Head of caudate nucleus (tissue), 42 donors: ENCODE data around the gene SAMD9.
A peak's percentile ranks its signal among the peaks of the same experiment; 100 is the strongest.
"Not testable (repeated sequence)": the region's sequence is repeated elsewhere in the genome, so short reads cannot be mapped to it uniquely, and the experiment has no call there.

Source experiments
- DNase-seq, 42 donors: peaks; one replicate each; pipeline versions ENCODE4 v3.0.0 to v3.0.0-alpha.2; 2020 to 2021; ENCODE audit warnings: mixed read lengths in 7 of 42
- intact Hi-C: fragments of 100-400 bp; cut with DNase I; formaldehyde crosslinking; loops from one replicate; pipeline ENCODE4 v1.15.0; 2022

The SAMD9 gene

DNA sequence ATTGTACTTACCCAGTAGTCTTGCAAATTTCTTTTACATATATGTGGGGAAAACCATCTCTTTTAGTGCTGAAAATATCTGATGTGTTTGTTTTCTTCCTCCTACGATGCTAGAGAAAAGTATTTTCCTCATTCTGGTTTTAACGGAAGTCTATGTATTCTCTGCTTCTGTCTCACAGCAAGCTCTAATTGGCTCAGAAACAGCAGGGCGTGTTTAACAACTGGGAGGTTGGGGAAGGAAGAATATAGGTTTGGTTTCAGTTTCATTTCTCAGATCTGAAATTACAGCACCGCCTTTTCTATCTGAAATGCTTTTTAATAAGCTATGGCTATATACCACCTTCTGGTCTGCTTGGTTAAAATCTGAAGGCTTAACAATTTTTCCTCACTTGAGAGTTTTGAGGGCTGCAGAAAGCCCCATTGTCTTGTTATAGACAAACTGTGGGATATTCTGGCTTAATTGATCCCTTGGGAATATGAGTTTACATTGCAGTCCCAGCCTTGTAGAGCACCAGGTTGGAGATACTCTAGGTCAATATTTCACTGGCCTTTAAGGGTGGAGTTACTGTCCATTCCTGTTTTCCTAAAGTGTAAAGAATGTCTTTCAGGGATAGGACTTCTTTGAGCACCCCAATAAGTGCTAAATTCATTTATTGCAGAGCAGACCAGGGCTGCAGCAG is at the start of gene SAMD9:
Gene SAMD9 (minus strand): TSS at position 128 of the 679 bp plus-strand sequence. CDS start 11,882 bp downstream, outside the sequence.
- DNase-seq = peak in 12 of 42 donors; percentile 1 to 44 (median 14)

GRCh38 chr7:93165447-93165846 is 47.7 kb upstream of the SAMD9 start:
- intact Hi-C loops = no loop called here
- DNase-seq = no peak

More for the DNA sequence above, at the start of gene SAMD9:
- intact Hi-C loops = no loop called here

GRCh38 chr7:93164766-93165165 is 47.0 kb upstream of the SAMD9 start:
- DNase-seq = no peak
- intact Hi-C loops = no loop called here

GRCh38 chr7:93161181-93161762 is 43.5 kb upstream of the SAMD9 start:
- DNase-seq = no peak
- intact Hi-C loops = no loop called here

- no peak for DNase-seq
- intact Hi-C loops = no loop called here
Observed at GRCh38 chr7:93160410-93160809, 42.6 kb upstream of the SAMD9 start.

- no peak for DNase-seq
- intact Hi-C loops = no loop called here
Observed at GRCh38 chr7:93159490-93159889, 41.7 kb upstream of the SAMD9 start.

DNA sequence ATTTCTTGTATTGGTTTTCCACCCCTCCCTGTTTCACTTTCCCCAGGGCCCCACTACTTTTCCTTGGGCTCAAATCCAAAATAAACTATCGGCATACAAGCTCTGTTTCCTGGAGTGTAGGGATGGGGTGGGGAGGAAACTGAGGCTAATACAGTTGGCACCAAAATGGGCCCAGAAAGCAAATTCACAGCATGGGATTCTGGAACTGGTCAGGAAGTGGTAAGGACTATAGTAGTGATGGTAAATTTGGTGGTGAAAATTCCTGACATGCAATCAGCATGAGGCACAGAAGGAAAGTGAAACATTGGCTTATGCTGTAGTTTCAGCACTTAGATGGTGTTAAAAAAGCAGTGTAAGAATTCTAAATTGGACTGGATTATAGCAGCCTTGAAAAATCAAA is 39.1 kb upstream of the SAMD9 start:
- intact Hi-C loops = no loop called here
- DNase-seq = no peak

GRCh38 chr7:93150200-93150835 is 32.5 kb upstream of the SAMD9 start:
- no peak for DNase-seq
- intact Hi-C loops = no loop called here

DNA sequence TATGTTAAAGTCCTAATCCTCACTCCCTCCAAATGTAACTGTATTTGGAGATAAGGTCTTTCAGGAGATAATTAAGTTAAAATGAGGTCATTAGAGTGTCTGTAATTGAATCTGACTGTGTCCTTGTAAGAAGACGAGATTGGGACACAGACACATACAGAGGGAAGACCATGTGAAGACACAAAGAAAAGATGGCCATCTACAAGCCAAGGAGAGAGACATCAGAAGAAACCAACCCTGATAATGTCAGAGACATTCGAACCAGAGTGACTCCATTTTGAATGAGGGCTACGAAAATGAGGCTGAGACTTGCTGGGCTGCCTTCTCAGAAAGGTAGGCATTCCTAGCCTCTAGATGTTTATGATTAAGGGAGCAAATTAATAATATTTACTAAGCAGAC is 30.9 kb upstream of the SAMD9 start:
- intact Hi-C loops = no loop called here
- DNase-seq = no peak

DNA sequence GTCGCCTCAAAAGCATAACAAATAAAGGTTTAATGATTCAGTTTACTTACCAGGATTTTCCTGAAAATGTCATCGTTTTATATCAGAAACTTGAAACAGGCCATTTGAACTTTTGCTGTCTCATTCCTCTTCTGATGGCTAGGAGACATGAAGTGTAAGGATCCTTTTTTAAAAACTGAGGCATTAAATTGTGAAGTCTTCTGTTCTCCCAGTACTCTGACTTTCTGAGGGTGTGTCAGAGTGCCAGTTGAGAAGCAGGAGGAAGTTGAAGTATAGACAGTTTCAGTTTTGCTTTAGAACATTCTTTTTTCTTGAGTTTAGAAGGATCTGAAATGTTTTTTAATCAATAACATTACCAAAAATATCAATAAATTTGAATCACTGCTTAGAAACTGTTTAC is 30.4 kb upstream of the SAMD9 start, which contains the start of gene SAMD9L:
Gene SAMD9L (minus strand): TSS at position 242 of the 400 bp plus-strand sequence. CDS start 12,414 bp downstream, outside the sequence.
- DNase-seq = no peak
- intact Hi-C loops = no loop called here

GRCh38 chr7:93147363-93147762 is 29.6 kb upstream of the SAMD9 start:
- intact Hi-C loops = no loop called here
- peak in 6 of 42 donors; percentile 2 to 42 (median 10) for DNase-seq

DNA sequence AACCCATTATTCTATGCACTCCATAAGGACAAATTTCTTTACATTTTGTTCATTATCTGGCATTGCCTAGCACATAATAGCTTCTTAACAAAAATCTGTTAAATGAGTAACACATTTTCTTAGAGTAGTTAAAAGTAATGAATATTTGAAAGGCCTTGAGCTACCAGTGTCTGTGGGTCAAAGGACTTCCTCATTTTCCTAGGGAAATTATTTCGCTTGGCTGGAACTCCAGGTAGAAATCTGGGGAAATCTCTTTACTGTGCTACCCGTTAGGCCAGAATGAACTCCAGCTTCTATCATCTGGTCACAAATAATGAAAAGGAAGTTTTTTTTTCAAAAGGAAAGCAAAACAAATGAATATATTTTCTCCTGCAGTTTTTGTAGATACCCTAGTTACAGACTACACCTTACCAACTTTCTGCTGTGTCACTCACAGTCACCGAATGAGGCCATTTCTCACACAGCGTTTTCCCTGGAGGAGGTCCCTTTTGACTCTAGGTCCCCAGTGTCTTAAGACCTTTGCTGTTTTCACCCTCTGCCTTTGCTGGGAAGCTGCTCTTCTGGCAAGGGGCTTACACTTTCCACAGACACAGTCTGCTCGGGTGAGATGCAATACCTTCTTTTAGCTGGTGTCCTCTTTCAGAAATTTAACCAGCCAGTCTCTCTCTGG is 28.8 kb upstream of the SAMD9 start:
- intact Hi-C loops = no loop called here
- DNase-seq = no peak

DNA sequence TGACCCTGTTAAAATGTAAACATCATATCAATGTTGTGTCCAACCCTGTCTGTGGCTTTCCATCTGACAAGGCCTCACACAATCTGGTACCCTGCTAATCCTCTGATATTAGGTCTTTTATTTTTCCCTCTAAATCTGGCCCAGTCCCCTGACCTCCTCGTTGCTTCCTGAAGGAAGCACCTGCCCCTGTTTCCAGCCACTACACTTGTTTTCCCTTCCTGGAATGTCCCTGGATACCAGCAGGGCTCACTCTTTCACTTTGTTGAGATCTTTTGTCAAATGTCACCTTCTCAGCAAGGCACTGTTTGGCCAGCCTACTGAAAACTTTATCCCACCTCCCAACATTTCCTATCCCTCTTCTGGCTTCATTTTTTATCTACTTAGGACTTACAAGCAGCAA is 28.3 kb upstream of the SAMD9 start:
- intact Hi-C loops = no loop called here
- DNase-seq = no peak

GRCh38 chr7:93145354-93145753 is 27.6 kb upstream of the SAMD9 start:
- no peak for DNase-seq
- intact Hi-C loops = no loop called here

DNA sequence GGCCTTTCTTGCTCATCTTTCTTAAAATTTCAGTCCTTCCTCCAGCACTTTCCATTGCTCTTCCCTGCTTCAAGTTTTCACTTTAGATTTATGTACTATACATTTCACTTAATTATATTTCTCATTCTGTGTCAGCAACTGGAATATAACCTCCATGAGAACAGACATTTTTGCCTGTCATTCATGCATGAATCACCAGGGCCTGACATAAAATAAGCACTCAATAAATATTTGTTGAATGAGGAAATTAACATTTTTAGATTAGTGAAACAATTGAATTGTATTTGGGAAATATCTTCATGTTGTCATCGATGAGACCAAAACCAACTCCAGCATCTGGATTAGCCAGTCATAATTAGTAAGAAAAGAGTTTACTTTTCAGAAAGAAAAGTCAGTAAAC is 24.3 kb upstream of the SAMD9 start:
- intact Hi-C loops = no loop called here
- DNase-seq = no peak

GRCh38 chr7:93140582-93141191 is 22.9 kb upstream of the SAMD9 start:
- intact Hi-C loops = no loop called here
- DNase-seq = no peak

DNA sequence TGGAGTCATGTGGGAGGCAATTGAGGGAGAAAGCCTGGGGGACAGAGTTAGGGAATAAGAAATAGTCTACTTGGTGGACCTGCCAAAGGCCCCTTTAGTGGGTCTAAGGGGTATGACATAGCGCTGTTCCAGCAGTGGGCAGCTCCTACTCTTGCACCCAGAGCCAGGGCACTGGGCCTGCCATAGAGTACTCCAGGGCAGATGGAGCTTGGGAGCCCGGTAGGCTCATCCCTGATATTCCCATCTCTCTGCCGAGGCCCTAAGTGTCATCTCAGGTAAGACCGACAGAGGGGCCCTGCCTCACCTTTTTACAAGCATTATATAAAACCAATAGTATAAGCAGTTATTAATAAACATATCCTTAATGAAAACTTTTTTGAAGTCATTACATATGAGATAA is 20.8 kb upstream of the SAMD9 start:
- intact Hi-C loops = no loop called here
- DNase-seq = no peak

- intact Hi-C loops = no loop called here
- DNase-seq = no peak
Observed at GRCh38 chr7:93133005-93133404, 15.2 kb upstream of the SAMD9 start.

DNA sequence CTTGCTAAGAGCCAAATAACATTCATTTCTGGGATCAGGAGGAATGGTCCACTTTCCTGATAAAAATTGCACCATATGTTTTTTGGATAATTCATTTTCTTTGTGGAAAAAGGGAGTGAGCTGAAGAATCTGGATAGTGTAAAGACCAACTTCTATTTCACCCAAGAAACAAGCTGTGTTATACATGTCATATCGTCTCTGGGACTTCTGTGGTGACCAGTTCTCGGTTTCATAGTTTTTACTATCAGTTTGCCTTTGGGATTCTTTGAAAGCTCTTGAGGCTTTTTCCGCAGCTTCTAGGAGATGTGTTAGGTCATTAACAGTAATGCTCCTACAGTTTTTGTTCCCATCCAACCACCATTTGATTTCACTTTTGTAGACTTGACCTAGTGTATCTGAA is 14.4 kb upstream of the SAMD9 start:
- DNase-seq = no peak
- intact Hi-C loops = no loop called here

- intact Hi-C loops, DNase-seq: not testable (repeated sequence)
Observed at GRCh38 chr7:93126954-93127353, 9.2 kb upstream of the SAMD9 start.
